Measurements from ENCODE around the gene RAB10.
"Not testable (repeated sequence)": the region's sequence is repeated elsewhere in the genome, so short reads cannot be mapped to it uniquely, and the experiment has no call there.

The RAB10 gene

DNA sequence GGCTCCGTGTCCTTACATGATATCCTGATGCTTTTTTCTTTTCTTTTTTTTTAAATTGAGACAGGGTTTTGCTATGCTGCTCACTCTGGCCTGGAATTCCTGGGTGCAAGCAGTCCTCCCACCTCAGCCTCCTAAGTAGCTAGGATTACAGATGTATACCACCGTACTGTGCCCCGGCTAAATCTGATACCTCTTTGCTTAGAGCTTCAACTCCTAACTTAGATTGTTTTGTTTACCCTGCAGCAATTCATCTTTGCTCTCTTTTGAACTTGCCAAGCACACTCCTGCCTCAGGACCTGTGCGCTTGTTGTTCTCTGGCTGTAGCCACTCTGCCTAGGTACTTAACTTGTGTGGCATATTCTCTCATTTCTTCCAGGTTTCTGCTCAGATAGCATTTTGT is 24.5 kb downstream of the RAB10 start:
- no peak for DNase-seq (ENCODE audit: low read depth in 2 of 2)

DNA sequence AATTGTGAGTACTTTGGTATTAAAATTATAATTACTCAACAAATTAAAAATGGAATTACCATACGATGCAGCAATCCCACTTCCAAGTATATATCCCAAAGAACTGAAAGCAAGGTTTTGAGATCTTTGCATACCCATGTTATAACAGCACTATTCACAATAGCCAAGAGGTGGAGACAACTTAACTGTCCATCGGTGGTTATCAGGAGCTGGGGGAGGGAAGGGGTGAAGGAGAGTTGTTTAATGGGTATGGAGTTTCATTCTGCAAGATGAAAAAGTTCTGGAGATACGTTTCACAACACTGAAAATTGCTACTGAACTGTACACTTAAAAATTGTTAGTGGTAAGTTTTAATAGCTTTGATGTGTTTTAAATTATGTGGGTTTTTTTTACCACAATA is 25.7 kb downstream of the RAB10 start:
- DNase-seq (ENCODE audit: low read depth in 2 of 2) = no peak

DNA sequence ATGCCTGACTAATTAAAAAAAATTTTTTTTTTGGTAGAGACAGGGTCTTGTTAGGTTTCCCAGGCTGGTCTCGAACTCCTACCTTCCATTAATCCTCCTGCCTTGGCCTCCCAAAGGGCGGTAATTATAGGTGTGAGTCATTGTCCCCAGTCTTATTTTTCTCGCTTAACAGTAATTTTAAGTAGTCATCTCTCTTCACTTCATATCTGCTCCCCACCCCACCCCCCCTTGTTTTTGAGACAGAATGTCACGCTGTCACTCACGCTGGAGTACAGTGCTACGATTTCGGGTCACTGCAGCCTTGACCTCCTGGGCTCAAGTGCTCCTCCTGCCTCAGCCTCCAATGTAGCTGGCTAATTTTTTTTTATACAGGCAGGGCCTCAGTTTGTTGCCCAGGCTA is 27.7 kb downstream of the RAB10 start:
- DNase-seq (ENCODE audit: low read depth in 2 of 2) = no peak

DNA sequence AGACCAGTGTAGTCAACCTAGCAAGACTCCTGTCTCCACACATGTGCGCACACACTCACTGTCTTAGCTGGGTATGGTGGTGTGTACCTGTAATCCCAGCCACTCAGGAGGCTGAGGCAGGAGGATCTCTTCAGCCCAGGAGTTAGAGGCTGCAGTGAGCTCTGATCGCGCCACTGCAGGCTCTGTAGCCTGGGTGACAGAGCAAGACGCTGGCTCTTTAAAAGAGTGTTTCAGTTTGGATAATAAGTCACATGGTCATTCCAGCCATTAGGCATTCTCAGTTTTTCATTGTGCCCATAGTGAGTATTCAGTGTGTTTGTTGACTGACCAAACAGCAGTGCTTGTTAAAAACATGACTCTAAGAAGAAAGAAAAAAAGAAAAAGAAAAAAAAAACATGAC is 31.0 kb downstream of the RAB10 start:
- DNase-seq (ENCODE audit: low read depth in 2 of 2) = no peak

DNA sequence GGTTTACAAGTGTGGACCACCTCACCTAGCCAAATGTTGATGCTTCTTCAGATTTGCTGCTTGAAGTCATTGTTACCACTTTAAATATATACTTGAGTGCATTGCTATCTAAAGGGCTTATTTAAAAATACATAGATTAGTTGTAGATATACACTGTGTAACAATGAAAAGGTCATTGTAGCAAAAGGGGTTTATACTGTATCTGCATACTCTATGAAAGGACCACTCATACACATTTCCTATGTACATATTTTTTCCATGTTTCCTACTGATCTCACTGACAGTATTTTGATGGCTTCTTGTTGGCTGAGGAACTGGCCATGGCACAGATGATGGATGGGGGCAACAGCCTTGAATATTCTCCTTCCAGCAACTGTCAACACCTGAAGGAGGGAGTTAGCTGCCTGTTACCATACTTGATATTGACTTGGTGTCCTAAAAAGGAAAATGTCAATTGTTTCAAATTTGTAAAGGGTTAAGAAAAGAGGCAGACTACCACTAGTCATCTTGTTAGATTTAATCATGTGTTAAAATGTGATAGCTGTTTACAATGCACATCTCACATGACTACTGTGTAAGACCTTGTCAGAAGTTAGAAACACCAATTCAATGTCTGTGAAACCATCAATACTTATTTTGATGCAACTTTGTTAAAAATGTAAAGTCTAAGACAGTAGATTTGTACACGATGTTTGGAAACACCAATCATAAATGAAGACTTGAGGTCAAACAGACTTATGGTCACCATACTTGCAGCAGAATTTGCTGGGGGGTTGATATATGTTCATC is 33.5 kb downstream of the RAB10 start:
- DNase-seq (ENCODE audit: low read depth in 2 of 2) = no peak

DNA sequence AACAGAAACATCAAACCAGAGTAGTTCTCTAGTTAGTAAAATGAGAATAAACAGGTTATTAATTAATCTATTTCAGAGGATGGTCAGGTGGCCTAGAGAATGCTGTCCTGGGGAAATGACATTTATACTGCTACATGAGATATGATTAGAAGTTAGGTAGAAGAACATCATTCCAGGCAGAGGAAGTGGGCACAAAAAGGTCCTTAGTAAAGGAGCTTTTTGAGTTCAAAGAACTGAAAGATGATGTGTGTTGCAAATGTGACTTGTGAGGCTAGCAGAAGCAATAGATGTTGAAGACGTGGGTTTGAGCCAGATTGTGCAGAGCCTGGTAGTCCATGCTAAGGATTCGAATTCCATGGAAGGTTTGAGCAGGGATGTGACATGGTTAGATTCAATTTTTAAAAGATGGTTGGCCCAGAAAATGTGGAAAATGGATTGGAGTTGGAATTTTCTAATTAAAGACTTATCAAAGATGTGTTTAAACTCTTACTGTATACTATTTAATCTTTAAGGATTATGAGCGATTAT is 34.2 kb downstream of the RAB10 start:
- no peak for DNase-seq (ENCODE audit: low read depth in 2 of 2)

DNA sequence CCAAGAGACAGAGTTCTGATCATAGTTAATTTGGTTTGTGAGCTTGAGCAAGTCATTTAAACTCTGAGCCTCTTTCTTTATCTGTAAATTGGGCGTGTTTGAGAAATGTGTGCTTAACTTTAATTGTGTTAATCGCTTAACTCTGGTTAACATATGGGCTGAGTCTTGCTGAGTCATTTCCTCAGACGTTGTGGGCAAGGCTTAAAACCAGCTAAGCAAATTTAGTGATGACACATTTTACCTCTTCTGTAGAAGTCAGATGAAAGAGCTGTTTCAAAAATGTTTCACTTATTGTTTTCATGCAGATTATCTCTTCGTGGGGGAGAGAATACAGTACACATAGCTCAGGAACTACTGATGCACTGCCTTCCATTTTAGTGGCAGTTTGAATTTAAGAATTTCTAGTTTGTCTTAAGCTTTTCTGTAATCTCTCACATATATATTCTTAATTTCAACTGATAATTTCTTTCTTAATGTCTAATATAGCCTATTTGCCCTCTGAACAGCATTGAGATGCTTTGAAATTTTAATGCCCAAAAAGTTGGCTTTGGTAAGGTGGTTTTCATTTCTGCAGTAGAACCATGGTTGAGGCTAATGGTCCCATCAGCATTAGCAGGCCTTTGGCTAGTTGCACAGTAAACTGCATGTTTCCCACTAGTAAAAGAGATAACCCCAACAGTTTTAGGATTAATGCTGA is 34.9 kb downstream of the RAB10 start:
- DNase-seq (ENCODE audit: low read depth in 2 of 2) = peak; percentile 12 to 45

DNA sequence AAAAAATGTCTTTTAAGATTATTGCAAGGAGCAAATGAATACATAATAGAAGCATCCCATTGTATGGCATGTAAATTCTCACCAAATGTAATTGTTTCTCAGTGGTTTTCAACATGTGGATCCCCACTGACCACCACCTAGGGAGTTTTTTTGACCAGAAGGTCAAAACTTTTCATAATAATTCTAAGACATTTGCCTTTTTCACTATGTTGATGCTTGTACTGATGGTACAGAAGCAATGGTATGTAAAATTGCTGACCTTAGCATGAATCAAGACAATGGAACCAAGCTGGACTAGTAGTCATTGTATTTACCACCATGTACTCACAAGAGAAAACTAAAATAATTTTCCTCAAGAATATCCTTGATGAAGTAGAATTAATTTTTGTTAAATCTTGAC is 36.8 kb downstream of the RAB10 start:
- DNase-seq (ENCODE audit: low read depth in 2 of 2) = no peak

DNA sequence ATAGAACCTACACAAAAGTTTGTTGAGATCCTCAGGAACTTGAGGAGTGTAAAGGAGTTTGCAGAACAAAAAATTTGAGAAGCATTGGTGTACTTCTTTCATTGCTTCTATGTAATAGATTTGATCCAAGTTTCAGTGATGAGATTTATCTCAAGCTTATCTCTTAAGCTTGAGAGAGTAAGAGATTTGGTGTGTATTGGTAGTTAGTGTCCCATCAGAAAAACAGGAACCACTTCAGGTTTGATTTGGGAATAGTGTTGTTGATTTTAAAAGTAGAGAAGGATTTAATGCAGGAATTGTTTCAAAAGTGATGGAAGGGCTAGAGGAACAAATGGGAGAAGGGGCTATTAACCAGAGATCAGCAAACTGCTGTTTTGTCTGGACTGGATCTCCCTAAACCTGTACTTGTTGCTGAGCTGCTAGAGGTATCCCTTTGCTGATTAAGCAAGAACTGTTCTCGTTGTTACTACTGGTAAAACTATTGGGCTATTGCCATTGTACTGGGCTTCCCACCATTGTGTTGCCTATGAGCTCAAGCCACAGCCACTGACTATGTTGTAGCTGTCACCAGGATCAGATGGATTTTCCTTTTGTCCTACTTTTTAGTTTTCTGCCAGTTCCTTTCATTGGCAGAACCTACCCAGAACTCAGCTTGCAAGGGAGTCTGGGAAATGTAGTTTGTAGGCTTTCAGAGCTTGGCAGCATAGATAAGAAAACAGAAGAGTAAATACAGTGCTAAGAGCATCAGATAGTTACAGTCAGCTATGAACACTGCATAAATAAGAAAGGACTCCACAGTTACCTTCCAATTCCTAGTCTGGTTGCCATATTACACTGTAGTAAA is 39.3 kb downstream of the RAB10 start:
- no peak for DNase-seq (ENCODE audit: low read depth in 2 of 2)

DNA sequence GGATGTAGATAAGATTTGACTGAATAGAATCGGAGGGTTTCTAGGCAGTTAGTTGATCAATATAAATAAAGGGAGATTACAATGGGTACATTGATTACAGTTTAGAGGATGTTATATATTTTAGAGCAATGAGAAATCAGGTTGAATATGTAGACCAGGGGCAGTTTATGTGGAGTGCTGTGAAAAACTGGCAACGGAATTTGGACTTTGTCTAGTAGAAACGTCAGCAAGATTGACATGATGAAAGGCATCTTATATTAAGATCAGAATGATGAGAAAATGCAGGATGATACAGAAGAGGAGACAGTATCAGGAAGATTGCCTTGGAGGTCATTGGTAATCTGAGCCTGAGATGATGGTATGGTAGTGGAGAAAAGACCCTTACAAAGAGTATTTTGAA is 39.9 kb downstream of the RAB10 start:
- DNase-seq (ENCODE audit: low read depth in 2 of 2) = no peak

DNA sequence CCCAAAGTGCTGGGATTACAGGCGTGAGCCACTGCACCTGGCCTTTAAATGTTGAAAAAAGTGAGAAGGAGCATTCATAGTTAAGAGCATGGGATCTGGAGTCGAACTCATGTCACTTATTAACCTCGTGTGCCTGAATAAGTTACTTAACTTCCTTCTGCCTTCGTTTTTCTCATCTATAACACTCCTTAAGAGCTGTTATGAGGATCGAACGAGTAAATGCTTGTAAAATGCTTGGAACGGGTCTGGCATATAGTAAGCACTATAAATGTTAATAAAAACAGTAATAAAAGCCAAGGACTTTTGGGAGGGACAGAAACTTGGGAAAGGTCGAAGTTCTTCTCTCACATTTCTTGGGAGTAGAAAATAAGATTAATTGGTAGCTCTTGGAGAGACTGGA is 40.8 kb downstream of the RAB10 start:
- DNase-seq (ENCODE audit: low read depth in 2 of 2) = no peak

DNA sequence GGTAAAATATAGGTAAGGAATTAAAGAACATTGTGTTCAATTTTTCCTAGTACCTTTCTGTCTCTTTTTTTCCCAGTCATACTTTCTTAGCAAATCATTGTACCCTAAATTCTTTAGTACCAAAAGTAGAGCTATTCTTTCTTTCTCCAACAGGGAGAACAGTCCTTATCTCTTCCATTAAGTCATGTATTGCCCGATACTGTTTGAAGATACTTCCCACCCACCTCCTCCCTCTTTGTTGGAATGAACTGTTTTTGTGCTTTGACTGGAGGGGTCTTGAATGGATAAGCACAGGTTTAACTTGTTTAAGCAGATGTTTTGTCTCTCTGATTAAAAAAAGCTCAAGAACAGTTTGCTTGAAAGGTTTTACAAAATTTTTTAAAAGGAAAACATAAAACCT is 41.3 kb downstream of the RAB10 start:
- DNase-seq (ENCODE audit: low read depth in 2 of 2) = no peak

DNA sequence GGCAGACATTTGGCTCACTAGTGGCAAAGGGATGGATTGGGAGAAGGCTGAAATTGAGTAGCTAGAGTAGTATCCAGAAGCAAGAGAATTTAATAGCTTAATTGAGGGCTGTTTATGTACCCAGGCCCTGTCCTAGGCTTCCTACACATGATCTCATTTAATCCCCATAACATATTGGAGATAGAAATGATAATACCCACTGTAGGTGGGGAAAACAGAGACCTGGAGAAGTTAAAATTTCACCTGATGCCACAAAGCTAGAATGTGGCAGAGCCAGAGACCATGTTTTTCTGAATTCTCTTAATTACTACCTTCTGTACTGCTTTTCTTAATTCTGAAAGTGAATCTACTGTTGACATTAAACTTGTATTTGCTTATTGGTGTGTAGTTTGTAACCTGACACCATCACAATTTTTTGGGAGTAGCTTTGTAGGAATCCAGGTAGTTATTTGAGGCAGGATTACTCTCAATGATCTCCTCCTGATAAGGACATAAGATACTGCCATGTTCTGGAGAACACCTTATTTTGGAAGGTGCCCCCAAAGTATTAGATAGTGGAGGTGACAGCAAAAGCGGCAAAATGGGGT is 42.2 kb downstream of the RAB10 start:
- no peak for DNase-seq (ENCODE audit: low read depth in 2 of 2)

DNA sequence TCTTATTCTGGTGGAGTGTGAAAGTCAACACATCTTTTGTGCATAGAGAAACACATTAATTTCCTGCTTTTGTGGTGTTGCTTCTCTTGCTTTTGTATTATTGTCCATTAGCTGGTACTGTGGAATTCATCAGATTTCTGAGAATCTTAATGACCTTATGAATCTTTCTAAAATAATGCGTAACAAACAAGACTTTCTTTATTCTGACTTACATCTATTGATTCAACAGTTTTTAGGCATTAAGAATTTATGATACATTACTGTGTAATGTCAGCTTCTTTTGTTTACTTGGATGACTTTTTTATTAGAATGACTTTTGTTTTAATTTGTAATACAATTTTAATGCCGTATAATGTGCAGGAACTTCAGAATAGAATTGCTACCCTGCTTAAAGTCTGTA is 43.4 kb downstream of the RAB10 start:
- no peak for DNase-seq (ENCODE audit: low read depth in 2 of 2)

DNA sequence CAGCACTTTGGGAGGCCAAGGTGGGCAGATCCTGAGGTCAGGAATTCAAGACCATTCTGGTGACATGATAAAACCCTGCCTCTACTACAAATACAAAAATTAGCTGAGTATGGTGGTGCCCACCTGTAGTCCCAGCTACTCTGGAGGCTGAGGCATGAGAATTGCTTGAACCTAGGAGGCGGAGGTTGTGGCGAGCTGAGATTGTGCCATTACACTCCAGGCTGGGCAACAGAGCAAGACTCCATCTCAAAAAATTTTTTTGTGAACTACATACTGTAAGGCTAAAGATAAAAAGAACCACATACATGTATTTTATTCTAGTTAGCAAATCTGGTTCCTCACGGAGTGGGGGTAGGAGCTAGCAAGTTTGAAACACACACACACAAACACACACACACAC is 45.1 kb downstream of the RAB10 start:
- no peak for DNase-seq (ENCODE audit: low read depth in 2 of 2)

DNA sequence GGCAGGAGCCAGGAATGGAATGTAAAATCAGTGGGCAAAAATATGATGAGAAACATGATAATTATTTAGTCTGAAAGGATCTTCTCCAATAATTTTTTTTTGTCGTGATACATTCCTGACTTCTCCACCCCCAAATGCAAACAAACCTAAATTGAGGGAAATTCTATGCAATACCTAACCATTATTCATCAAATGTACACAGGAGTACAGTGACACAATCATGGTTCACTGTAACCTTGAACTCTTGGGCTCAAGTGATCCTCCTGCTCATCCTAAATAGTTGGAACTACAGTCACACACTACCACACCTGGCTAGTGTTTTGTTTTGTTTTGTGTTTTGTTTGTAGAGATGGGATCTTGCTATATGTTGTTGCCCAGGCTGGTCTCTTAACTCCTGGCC is 46.5 kb downstream of the RAB10 start:
- no peak for DNase-seq (ENCODE audit: low read depth in 2 of 2)

DNA sequence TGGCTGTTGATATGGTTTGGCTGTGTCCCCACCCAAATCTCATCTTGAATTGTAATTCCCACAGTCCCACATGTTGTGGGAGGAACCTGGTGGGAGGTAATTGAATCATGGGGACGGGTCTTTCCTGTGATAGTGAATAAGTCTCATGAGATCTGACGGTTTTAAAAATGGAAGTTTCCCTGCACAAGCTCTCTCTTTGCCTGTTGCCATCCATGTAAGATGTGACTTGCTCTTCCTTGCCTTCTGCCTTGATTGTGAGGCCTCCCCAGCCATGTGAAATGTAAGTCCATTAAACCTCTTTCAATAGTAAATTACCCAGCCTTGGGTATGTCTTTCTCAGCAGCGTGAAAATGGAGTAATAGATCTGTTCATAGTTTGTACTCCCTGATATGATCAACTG is 47.0 kb downstream of the RAB10 start:
- DNase-seq (ENCODE audit: low read depth in 2 of 2) = not testable (repeated sequence)

DNA sequence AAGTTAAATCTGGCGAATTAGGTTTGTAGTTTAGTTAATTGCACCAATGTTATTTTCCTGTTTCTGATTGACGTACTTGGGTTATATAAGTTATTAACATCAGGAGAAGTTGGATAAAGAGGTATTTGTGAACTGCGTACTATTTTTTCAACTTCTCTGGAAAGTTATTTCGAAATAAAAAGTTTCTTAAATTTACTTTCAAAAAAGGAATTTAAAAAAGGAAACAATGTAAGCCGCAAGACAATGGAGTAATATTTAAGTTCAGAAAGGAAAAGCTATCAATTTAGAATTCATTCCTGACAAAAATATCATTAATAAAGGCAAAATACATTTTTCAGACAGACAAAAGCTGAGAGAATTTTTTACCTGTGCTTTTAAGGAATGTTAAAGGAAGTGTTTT is 47.7 kb downstream of the RAB10 start:
- no peak for DNase-seq (ENCODE audit: low read depth in 2 of 2)

DNA sequence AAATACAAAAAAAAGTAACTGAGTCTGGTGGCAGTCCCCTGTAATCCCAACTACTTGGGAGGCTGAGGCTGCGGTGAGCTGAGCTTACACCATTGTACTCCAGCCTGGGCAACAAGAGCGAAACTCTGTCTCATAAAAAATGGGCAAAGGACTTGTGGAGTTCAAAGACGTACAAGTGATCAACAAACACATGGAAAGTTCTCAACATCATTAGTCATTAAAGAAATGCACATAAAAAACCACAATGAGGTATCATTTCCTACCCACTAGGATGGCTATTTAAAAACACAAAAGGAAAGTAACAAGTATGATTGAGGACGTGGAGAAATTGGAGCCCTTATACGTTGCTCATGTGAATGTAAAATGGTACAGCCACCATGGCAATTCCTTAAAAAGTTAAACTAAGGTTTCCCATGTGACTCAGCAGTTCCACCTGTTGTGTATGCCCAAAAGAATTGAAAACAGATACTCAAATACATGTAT is 52.3 kb downstream of the RAB10 start:
- DNase-seq (ENCODE audit: low read depth in 2 of 2) = no peak

DNA sequence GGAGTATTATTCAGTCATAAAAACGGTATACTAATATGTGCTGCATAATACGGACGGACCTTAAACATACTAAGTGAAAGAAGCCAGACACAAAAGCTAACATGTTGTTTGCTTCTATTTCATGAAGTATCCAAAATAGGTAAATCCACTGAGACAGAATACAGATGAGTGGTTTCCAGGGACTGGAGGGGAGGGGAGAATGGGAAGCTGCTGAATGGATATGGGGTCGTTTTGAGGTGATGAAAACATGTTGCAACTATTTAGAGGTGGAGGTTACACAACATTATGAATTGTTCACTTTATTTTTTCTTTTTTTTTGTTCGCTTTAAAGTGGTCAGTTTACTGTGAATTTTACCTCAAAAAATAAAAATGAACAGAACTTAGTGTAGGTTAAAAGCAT is 52.9 kb downstream of the RAB10 start:
- DNase-seq (ENCODE audit: low read depth in 2 of 2) = no peak

DNA sequence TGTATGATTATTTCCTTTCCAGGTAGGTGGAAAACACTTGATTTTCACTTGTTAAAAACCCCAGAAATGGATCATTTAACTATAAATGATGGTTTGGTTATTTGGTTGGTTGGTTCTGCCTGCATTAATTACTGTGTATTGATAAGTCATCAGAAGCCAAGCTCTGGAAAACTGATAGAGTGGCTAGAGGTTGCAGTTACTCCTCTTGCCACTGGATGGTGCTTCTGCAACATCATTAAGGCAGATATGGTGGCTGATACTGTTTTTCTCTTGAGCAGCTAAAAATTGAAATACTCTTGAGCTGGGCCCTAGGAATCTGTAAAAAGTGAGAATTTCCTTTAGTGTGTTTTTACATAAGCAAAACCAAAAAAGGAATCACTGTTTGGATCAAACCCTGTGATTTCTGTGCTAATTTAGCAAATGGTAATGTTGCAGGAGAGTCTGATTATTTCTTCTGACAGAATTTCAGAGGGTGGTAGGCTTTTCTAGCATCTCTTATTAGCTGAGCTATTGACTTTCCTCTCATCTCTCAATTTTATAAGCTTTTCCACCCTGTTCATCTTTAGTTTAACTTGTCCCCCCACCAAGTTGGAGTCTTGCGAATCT is 54.3 kb downstream of the RAB10 start:
- DNase-seq (ENCODE audit: low read depth in 2 of 2) = no peak

Data from activated CD8-positive, alpha-beta memory T cell treated with anti-CD3 and anti-CD28 coated beads for 4 hours (primary cell).